ENCODE measurements around the gene HPN. TPM values are rescaled to one million over a fixed set of nuclear protein-coding genes. Genes with fewer than 3 reads are reported as not detected.

Gene HPN
- total RNA-seq, 2 donors from 2014 or later = 0.27 to 1.0 TPM

DNA sequence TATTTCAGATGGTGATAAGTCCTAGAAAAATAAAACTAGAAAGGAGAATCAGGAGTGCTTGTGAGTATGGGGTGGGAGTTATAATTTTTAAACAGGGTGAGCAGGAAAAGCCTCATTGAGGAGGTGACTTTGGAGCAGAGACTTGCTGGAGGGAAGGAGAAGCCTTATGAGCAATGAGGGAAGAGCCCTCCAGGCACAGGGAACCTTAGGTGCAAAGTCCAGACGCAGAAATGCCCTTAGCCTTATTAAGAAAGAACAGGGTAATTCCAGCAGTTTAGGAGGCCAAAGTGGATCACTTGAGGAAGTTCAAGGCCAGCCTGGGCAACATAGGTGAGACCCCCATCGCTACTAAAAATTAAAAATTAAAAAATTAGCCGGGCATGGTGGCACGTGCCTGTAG is 53.1 kb downstream of the HPN start:
- H3K9ac ChIP-seq (ENCODE audit: low read depth in 2 of 2, low read length in 2 of 2) = no peak overlapping the region
- intact Hi-C loops (cut with DNase I) = no loop called here
- H3K36me3 ChIP-seq = no peaks in the 10 kb centered on the region
- H3K4me3 ChIP-seq = no peak overlapping the region
- H3K27me3 ChIP-seq = no peaks in the 10 kb centered on the region
- TF ChIP-seq, protein P1, sequence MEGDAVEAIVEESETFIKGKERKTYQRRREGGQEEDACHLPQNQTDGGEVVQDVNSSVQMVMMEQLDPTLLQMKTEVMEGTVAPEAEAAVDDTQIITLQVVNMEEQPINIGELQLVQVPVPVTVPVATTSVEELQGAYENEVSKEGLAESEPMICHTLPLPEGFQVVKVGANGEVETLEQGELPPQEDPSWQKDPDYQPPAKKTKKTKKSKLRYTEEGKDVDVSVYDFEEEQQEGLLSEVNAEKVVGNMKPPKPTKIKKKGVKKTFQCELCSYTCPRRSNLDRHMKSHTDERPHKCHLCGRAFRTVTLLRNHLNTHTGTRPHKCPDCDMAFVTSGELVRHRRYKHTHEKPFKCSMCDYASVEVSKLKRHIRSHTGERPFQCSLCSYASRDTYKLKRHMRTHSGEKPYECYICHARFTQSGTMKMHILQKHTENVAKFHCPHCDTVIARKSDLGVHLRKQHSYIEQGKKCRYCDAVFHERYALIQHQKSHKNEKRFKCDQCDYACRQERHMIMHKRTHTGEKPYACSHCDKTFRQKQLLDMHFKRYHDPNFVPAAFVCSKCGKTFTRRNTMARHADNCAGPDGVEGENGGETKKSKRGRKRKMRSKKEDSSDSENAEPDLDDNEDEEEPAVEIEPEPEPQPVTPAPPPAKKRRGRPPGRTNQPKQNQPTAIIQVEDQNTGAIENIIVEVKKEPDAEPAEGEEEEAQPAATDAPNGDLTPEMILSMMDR (IDR thresholded peaks at IDR 0.05) = no peak
- no peak for DNase-seq
- H3K4me1 ChIP-seq = no peaks in the 10 kb centered on the region
- H3K27ac ChIP-seq = no peak overlapping the region
- H3K9me3 ChIP-seq = no peaks in the 10 kb centered on the region

- H3K4me1 ChIP-seq = no peaks in the 10 kb centered on the region
- TF ChIP-seq, protein P1 (IDR thresholded peaks at IDR 0.05) = no peak
- no peak overlapping the region for H3K9ac ChIP-seq (ENCODE audit: low read depth in 2 of 2, low read length in 2 of 2)
- H3K9me3 ChIP-seq = no peaks in the 10 kb centered on the region
- DNase-seq = no peak
- no peak overlapping the region for H3K27ac ChIP-seq
- H3K36me3 ChIP-seq = no peaks in the 10 kb centered on the region
- no peaks in the 10 kb centered on the region for H3K27me3 ChIP-seq
- intact Hi-C loops (cut with DNase I) = no loop called here
- no peak overlapping the region for H3K4me3 ChIP-seq
Observed at GRCh38 chr19:35095667-35096368, 54.3 kb downstream of the HPN start.

GRCh38 chr19:35098413-35099049 is 57.0 kb downstream of the HPN start:
- TF ChIP-seq, protein P1 (IDR thresholded peaks at IDR 0.05) = no peak
- H3K27ac ChIP-seq = no peak overlapping the region

DNA sequence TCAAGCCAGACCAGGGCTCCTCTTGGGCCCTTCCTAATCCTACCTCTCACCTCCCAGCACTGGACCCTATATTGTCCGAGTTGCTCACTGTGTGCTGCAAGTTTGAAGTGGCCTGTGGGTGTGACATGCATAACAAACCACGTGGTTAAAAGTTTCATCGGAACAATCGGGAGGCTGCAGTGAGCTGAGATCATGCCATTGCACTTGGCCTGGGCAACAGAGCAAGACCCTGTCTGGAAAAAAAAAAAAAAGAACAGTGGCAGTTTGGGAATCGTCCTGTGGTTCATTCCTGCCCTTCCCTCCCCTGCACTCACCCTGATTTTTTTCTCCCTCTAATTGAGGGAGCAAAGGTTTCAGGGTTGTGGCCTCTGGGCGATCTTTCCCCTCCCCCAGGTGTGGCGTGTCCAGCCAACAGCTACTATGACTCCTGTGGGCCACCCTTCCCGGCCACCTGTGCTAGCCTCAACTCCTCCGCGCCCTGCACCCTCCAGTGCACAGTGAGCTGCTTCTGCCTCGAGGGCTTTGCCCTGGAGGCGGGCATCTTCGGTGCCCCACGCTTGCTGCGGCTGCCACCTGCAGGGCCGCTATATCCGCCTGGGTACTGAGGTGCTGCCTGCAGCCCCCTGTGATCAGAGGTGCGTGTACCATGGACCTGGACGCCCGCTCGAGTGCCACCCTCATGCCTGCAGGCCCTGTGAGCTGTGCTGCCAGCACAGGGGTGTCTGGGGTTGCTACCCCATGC is 57.8 kb downstream of the HPN start:
- no peak for DNase-seq

More at GRCh38 chr19:35098413-35099049, 57.0 kb downstream of the HPN start:
- Histone ChIP-seq H3K4me1 (no peaks in the 10 kb centered on the region), H3K4me3 (no peak overlapping the region), H3K36me3 (no peaks in the 10 kb centered on the region), H3K9me3 (no peaks in the 10 kb centered on the region), H3K27me3 (no peaks in the 10 kb centered on the region), H3K9ac (ENCODE audit: low read depth in 2 of 2, low read length in 2 of 2) (no peak overlapping the region)
- DNase-seq = no peak
- intact Hi-C loops (cut with DNase I) = no loop called here

GRCh38 chr19:35099897-35100275 is 58.4 kb downstream of the HPN start:
- TF ChIP-seq, protein P1 (IDR thresholded peaks at IDR 0.05) = no peak

More for the DNA sequence above, 57.8 kb downstream of the HPN start:
- no peak overlapping the region for H3K9ac ChIP-seq (ENCODE audit: low read depth in 2 of 2, low read length in 2 of 2)
- no peaks in the 10 kb centered on the region for H3K36me3 ChIP-seq
- H3K9me3 ChIP-seq = no peaks in the 10 kb centered on the region
- TF ChIP-seq, protein P1 (IDR thresholded peaks at IDR 0.05) = no peak
- H3K4me1 ChIP-seq = no peaks in the 10 kb centered on the region
- no peak overlapping the region for H3K4me3 ChIP-seq
- intact Hi-C loops (cut with DNase I) = no loop called here
- no peak overlapping the region for H3K27ac ChIP-seq
- H3K27me3 ChIP-seq = no peaks in the 10 kb centered on the region

More at GRCh38 chr19:35099897-35100275, 58.4 kb downstream of the HPN start:
- Histone ChIP-seq H3K4me3 (no peak overlapping the region), H3K9me3 (no peaks in the 10 kb centered on the region), H3K27ac (no peak overlapping the region), H3K9ac (ENCODE audit: low read depth in 2 of 2, low read length in 2 of 2) (no peak overlapping the region), H3K36me3 (no peaks in the 10 kb centered on the region), H3K27me3 (no peaks in the 10 kb centered on the region), H3K4me1 (no peaks in the 10 kb centered on the region)
- intact Hi-C loops (cut with DNase I) = no loop called here
- no peak for DNase-seq
